Panc1 (cell line): ENCODE measurements around the gene SIGLEC7.

ENCODE experiments used
- CTCF ChIP-seq: fragments of 450-650 bp; IDR thresholded peaks from 2 replicates; pipeline ENCODE4 v1.5.1; 2017; ENCODE audit warnings: mild to moderate bottlenecking
- POLR2AphosphoS5 ChIP-seq: IDR thresholded peaks from 2 replicates; pipeline ENCODE4 v1.6.1; 2012; ENCODE audit warnings: mild to moderate bottlenecking, low read depth, low read length, moderate library complexity
- TF ChIP-seq, protein P1 (sequence below), 2 experiments: IDR thresholded peaks; 2 replicates each; pipeline ENCODE4 v1.6.1; 2011 to 2012; ENCODE audit warnings: low read depth in 2 of 2, control low read depth in 1 of 2, low read length in 1 of 2, mild to moderate bottlenecking in 1 of 2, moderate library complexity in 1 of 2; ENCODE audit not compliant: insufficient read depth in 1 of 2

DNA sequence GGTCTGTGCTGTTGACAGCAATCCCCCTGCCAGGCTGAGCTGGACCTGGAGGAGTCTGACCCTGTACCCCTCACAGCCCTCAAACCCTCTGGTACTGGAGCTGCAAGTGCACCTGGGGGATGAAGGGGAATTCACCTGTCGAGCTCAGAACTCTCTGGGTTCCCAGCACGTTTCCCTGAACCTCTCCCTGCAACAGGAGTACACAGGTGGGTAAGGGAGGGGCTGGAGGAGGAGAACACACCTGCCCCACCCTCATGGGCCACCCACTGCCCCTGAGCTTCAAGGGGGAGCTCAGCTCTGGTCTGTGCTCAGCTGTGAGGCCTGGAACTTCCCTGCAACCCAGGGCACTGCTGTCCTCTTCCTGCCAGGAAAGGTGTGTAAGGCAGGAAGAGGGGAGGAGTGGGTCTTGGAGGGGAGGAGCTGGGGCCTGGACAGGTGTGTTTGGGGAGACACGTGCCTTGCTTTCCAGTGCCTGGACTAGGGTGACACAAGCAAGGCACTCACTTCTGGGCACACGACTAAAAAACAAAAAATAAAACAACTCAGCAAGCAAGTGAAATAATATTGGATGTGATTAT is 3.9 kb downstream of the SIGLEC7 start:
- TF ChIP-seq, protein P1, sequence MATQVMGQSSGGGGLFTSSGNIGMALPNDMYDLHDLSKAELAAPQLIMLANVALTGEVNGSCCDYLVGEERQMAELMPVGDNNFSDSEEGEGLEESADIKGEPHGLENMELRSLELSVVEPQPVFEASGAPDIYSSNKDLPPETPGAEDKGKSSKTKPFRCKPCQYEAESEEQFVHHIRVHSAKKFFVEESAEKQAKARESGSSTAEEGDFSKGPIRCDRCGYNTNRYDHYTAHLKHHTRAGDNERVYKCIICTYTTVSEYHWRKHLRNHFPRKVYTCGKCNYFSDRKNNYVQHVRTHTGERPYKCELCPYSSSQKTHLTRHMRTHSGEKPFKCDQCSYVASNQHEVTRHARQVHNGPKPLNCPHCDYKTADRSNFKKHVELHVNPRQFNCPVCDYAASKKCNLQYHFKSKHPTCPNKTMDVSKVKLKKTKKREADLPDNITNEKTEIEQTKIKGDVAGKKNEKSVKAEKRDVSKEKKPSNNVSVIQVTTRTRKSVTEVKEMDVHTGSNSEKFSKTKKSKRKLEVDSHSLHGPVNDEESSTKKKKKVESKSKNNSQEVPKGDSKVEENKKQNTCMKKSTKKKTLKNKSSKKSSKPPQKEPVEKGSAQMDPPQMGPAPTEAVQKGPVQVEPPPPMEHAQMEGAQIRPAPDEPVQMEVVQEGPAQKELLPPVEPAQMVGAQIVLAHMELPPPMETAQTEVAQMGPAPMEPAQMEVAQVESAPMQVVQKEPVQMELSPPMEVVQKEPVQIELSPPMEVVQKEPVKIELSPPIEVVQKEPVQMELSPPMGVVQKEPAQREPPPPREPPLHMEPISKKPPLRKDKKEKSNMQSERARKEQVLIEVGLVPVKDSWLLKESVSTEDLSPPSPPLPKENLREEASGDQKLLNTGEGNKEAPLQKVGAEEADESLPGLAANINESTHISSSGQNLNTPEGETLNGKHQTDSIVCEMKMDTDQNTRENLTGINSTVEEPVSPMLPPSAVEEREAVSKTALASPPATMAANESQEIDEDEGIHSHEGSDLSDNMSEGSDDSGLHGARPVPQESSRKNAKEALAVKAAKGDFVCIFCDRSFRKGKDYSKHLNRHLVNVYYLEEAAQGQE (IDR thresholded peaks at IDR 0.05; ENCODE audit: insufficient read depth in 1 of 2, low read depth in 2 of 2, low read length in 1 of 2): no peak
- TF ChIP-seq CTCF (no peak), POLR2AphosphoS5 (no peak)
